Mammary epithelial cell (primary cell): ENCODE results near the gene HDGFL2.

Source experiments
- CTCF ChIP-seq, 2 donors: IDR thresholded peaks in 1 of 2; conservative IDR thresholded peaks in 1 of 2; 2 replicates each; pipeline ENCODE4 v1.5.1; 2011 to 2012; ENCODE audit warnings: inconsistent platforms in 2 of 2, low read length in 2 of 2, mild to moderate bottlenecking in 2 of 2, control low read depth in 1 of 2, low read depth in 1 of 2; ENCODE audit not compliant: insufficient read depth in 1 of 2; ENCODE audit errors: extremely low read depth in 1 of 2
- EZH2 ChIP-seq: IDR thresholded peaks from 2 replicates; pipeline ENCODE4 v1.6.1; 2012; ENCODE audit warnings: low read length, inconsistent platforms, borderline replicate concordance

- TF ChIP-seq CTCF (conservative IDR thresholded peaks at IDR 0.05 in 1 of 2, IDR thresholded peaks at IDR 0.05 in 1 of 2; ENCODE audit: extremely low read depth in 1 of 2, insufficient read depth in 1 of 2, low read depth in 1 of 2, low read length in 2 of 2), result no peak
- TF ChIP-seq EZH2, result no peak
These were observed 32.9 kb downstream of the HDGFL2 start for GRCh38 chr19:4504891-4505569.
